Endodermal cell (in vitro differentiated cells): Measurements from ENCODE around the gene CTIF. TPM values are rescaled to one million over a fixed set of nuclear protein-coding genes. Genes with fewer than 3 reads are reported as not detected.

Source experiments
- DNase-seq: peaks from one replicate; pipeline ENCODE4 v3.0.0-alpha.2; 2017
- H3K27ac ChIP-seq: 2 replicates; pipeline ENCODE4 v1.5.1; 2013; ENCODE audit warnings: mild to moderate bottlenecking, low read depth, low read length, moderate library complexity
- H3K27me3 ChIP-seq: 2 replicates; pipeline ENCODE4 v1.6.1; 2013; ENCODE audit warnings: mild to moderate bottlenecking, low read length, moderate library complexity; ENCODE audit not compliant: insufficient read depth, control insufficient read depth, poor library complexity, severe bottlenecking
- H3K36me3 ChIP-seq: 2 replicates; pipeline ENCODE4 v1.7.0; 2013; ENCODE audit warnings: mild to moderate bottlenecking, low read length, moderate library complexity; ENCODE audit not compliant: control insufficient read depth, insufficient read depth
- H3K4me1 ChIP-seq: one replicate; pipeline ENCODE4 v1.7.0; 2013; ENCODE audit warnings: low read length; ENCODE audit not compliant: control insufficient read depth, insufficient read depth
- H3K4me3 ChIP-seq: 2 replicates; pipeline ENCODE4 v1.5.1; 2013; ENCODE audit warnings: mild to moderate bottlenecking, low read length, moderate library complexity
- H3K9ac ChIP-seq: 2 replicates; pipeline ENCODE4 v1.6.1; 2013; ENCODE audit warnings: mild to moderate bottlenecking, low read length, moderate library complexity; ENCODE audit not compliant: poor library complexity, severe bottlenecking; ENCODE audit errors: extremely low read depth
- H3K9me3 ChIP-seq: 2 replicates; pipeline ENCODE4 v1.6.1; 2013; ENCODE audit warnings: mild to moderate bottlenecking, low read length, moderate library complexity; ENCODE audit not compliant: control insufficient read depth
- H3K27ac Mint-ChIP-seq: 2 replicates; pipeline ENCODE4 v1.8.0; 2020; ENCODE audit warnings: mixed read lengths
- H3K27me3 Mint-ChIP-seq: 2 replicates; pipeline ENCODE4 v1.8.0; 2021; ENCODE audit warnings: mild to moderate bottlenecking, mixed read lengths; ENCODE audit not compliant: insufficient read depth
- H3K36me3 Mint-ChIP-seq: 2 replicates; pipeline ENCODE4 v1.8.0; 2020; ENCODE audit warnings: low read depth, mixed read lengths
- H3K4me1 Mint-ChIP-seq: 2 replicates; pipeline ENCODE4 v1.8.0; 2020; ENCODE audit warnings: mixed read lengths
- H3K4me3 Mint-ChIP-seq: 2 replicates; pipeline ENCODE4 v1.8.0; 2020; ENCODE audit warnings: mild to moderate bottlenecking, moderate library complexity, mixed read lengths
- H3K9me3 Mint-ChIP-seq: 2 replicates; pipeline ENCODE4 v1.8.0; 2020; ENCODE audit warnings: mild to moderate bottlenecking, mixed read lengths
- CTCF ChIP-seq: fragments of 200-600 bp; sonication (generic); conservative IDR thresholded peaks from 2 replicates; pipeline ENCODE4 v1.5.0; 2021; ENCODE audit warnings: antibody characterized with exemption, mild to moderate bottlenecking
- WGBS, 2 experiments: methylation state at CpG; one replicate each; pipeline versions ENCODE4 v1.1.5 to v1.1.7; 2013; ENCODE audit warnings: missing lambda C conversion rate in 2 of 2, mixed read lengths in 1 of 2; ENCODE audit not compliant: insufficient coverage in 1 of 2, insufficient read length in 1 of 2; 5-methylcytosine and 5-hydroxymethylcytosine counted together
- total RNA-seq, 2 donors: library from RNA; stranded (reverse); fragmentation: NEBNext Ultra II Directional in 1 of 2; extraction: Animal tissue kit (Norgen Biotek cat#: 25700) in 1 of 2; gene quantifications; 2 replicates in 1 of 2; 3 replicates in 1 of 2; pipeline ENCODE4 v1.2.1, GENCODE V29; 2021

Gene CTIF
- total RNA-seq, 2 donors from 2014 or later, result 33.8 to 41.6 TPM

DNA sequence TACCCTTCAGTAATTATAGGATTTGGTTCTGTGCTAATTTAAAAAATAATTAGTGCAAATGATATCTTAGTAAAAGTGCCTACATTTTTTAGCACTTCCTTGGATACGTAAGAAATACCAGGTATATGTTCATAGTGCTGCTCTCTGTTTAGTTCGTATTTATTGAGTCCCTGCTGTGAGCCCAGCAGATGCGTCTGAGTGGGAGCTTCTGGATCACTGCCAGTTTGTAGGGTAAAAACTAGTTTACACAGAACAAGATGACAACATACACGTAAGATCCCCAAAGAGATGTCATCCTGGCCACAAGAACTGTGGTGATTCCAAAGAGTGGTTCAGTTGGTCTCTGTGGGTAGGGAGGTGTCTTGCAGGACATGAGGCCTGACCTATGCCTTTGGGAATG is 103.2 kb downstream of the CTIF start:
- Histone ChIP-seq H3K9ac (no peak overlapping the region), H3K4me1 (no peaks in the 10 kb centered on the region), H3K36me3 (peaks cover 14% of the 10 kb centered on the region), H3K27me3 (no peaks in the 10 kb centered on the region), H3K27ac (no peak overlapping the region), H3K4me3 (no peak overlapping the region), H3K9me3 (peaks cover 9% of the 10 kb centered on the region)
- Mint-ChIP-seq H3K4me1 (peaks cover 10% of the 10 kb centered on the region), H3K9me3 (peaks cover 7% of the 10 kb centered on the region), H3K27me3 (no peaks in the 10 kb centered on the region), H3K4me3 (no peak overlapping the region), H3K27ac (no peak overlapping the region), H3K36me3 (peaks cover 12% of the 10 kb centered on the region)
- no peak for TF ChIP-seq CTCF
- DNase-seq, result no peak
- WGBS, 2 experiments, result 96 to 100% methylated on average over 4 of the region's 4 CpGs

- Mint-ChIP-seq H3K4me1 (peaks cover 10% of the 10 kb centered on the region), H3K27ac (no peak overlapping the region), H3K27me3 (no peaks in the 10 kb centered on the region), H3K4me3 (no peak overlapping the region), H3K36me3 (peaks cover 12% of the 10 kb centered on the region), H3K9me3 (peaks cover 7% of the 10 kb centered on the region)
- no peak overlapping the region for H3K4me3 ChIP-seq
- no peaks in the 10 kb centered on the region for H3K27me3 ChIP-seq
- H3K9me3 ChIP-seq, result peaks cover 9% of the 10 kb centered on the region
- WGBS, 2 experiments, result 84 to 100% methylated on average over 1 of the region's 1 CpG
- TF ChIP-seq CTCF, result no peak
- H3K4me1 ChIP-seq, result no peaks in the 10 kb centered on the region
- H3K9ac ChIP-seq, result no peak overlapping the region
- DNase-seq, result no peak
- H3K36me3 ChIP-seq, result peaks cover 14% of the 10 kb centered on the region
- H3K27ac ChIP-seq, result no peak overlapping the region
Observed at GRCh38 chr18:48642503-48642902, 103.7 kb downstream of the CTIF start.

GRCh38 chr18:48643262-48643661 is 104.4 kb downstream of the CTIF start:
- Mint-ChIP-seq H3K27me3 (no peaks in the 10 kb centered on the region), H3K27ac (no peak overlapping the region), H3K4me3 (no peak overlapping the region), H3K4me1 (peaks cover 10% of the 10 kb centered on the region), H3K36me3 (peaks cover 10% of the 10 kb centered on the region), H3K9me3 (peaks cover 7% of the 10 kb centered on the region)
- Histone ChIP-seq H3K9ac (no peak overlapping the region), H3K4me1 (no peaks in the 10 kb centered on the region), H3K27me3 (no peaks in the 10 kb centered on the region), H3K4me3 (no peak overlapping the region), H3K27ac (no peak overlapping the region), H3K36me3 (peaks cover 14% of the 10 kb centered on the region), H3K9me3 (peaks cover 9% of the 10 kb centered on the region)
- no peak for TF ChIP-seq CTCF
- no peak for DNase-seq
- WGBS, 2 experiments, result 88% methylated on average over 1 of the region's 1 CpG; no CpG with 5 or more reads in 1 of the 2 experiments
